Uterus (tissue), 2 donors: ENCODE results near the gene CTNND2.

ENCODE experiments used
- CTCF ChIP-seq, 4 experiments: fragments of 200-600 bp in 2 of 4; fragments of 450-650 bp in 2 of 4; sonication (generic) in 2 of 4; IDR thresholded peaks; one replicate each; pipeline ENCODE4 v1.5.1; 2016 to 2019; ENCODE audit warnings: antibody characterized with exemption in 4 of 4, mild to moderate bottlenecking in 2 of 4, moderate library complexity in 1 of 4
- POLR2A ChIP-seq, 2 donors: fragments of 450-650 bp; IDR thresholded peaks; one replicate each; pipeline ENCODE4 v1.6.1; 2016; ENCODE audit warnings: antibody characterized with exemption in 2 of 2, mild to moderate bottlenecking in 1 of 2, moderate library complexity in 1 of 2

GRCh38 chr5:11258001-11258400, 646.2 kb downstream of the CTNND2 start:
- TF ChIP-seq CTCF (IDR thresholded peaks at IDR 0.05) (no peak), POLR2A (IDR thresholded peaks at IDR 0.05) (no peak)
